HG03558 (cell line): ENCODE results near the gene COPG1.
"Not testable (repeated sequence)": the region's sequence is repeated elsewhere in the genome, so short reads cannot be mapped to it uniquely, and the experiment has no call there.

Source experiments
- ATAC-seq: cut with Tn5 transposase; IDR thresholded peaks from one replicate; pipeline ENCODE4 v1.9.1; 2021; ENCODE audit warnings: moderate number of reproducible peaks; ENCODE audit not compliant: unreplicated experiment; ENCODE audit errors: extremely low read depth

COPG1 gene, protein sequence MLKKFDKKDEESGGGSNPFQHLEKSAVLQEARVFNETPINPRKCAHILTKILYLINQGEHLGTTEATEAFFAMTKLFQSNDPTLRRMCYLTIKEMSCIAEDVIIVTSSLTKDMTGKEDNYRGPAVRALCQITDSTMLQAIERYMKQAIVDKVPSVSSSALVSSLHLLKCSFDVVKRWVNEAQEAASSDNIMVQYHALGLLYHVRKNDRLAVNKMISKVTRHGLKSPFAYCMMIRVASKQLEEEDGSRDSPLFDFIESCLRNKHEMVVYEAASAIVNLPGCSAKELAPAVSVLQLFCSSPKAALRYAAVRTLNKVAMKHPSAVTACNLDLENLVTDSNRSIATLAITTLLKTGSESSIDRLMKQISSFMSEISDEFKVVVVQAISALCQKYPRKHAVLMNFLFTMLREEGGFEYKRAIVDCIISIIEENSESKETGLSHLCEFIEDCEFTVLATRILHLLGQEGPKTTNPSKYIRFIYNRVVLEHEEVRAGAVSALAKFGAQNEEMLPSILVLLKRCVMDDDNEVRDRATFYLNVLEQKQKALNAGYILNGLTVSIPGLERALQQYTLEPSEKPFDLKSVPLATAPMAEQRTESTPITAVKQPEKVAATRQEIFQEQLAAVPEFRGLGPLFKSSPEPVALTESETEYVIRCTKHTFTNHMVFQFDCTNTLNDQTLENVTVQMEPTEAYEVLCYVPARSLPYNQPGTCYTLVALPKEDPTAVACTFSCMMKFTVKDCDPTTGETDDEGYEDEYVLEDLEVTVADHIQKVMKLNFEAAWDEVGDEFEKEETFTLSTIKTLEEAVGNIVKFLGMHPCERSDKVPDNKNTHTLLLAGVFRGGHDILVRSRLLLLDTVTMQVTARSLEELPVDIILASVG

DNA sequence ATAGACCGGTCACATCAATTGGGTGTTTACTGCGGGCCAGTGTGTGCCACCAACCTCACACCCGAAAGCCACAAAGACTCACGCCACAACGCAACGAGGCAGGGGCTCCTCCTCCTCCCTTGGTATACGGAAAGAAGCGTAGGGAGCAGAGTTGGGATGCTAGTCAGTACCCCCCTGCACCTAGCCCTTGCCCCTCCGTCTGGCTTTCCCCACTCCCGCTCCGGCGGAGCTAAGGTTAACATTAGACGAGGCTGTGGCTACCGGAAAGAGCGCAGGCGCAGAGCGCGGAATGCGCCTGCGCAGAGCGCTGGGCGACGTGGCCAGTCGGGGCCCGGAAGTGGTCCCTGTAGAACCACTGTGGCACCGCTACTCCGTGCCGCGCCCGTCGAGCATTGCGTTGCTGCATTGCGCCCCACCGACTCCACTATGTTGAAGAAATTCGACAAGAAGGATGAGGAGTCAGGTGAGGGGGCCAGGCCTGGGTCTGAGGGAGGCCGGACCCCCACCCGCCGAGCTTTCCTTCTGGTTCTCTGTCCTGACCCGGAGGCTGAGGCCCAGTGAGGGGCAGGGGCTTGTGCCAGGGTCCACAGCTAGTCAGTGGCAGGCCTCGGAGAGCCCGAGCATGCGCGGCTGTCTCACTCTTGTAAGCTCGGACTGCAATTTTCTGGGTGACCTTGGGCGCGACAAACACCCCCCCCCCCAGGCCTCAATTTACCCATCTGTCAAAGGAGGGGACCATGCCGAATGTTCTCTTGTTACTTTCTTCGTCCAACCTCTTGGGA lies at the start of gene COPG1:
Gene COPG1, plus strand, starts transcription at position 323 of the 782 bp plus-strand sequence. Its CDS starts 104 bp downstream, at position 427.
- peak; percentile 68 for ATAC-seq

- ATAC-seq, result no peak
Observed at GRCh38 chr3:129204473-129204872, 44.9 kb upstream of the COPG1 start.

DNA sequence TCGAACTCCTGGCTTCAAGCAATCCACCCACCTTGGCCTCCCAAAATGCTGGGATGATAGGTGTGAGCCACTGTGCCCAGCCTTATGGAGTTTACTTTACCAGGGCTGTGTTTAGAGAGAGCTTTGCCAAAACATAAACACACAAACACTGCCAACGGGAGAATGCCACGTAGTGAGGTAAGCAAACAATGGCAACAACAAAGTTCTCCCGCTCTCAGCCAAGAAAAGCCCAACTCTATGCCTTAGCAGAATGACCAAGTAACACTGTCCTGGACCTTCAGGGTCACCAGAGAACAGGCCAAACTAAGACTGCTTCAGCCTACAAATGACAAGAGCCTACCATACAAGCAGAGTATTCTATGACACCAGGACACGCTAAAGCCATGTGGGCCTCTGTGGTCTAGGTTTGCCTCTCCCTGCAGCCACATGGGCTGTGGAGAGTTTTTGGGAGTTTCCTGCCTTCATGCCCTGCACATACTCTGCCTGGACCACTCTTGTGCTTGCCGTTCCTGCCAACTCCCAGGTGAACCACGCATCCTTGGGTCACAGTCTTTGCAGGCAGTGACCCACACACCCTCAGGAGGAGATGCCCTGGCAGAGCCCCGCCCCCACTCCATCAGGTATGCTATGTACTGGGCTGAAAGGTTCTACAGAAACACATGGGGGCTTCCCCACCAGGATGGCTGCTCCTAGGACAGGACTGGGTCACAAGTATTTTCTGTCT lies 44.1 kb upstream of the COPG1 start:
- no peak for ATAC-seq

- ATAC-seq, result no peak
Observed at GRCh38 chr3:129207479-129207878, 41.9 kb upstream of the COPG1 start.

DNA sequence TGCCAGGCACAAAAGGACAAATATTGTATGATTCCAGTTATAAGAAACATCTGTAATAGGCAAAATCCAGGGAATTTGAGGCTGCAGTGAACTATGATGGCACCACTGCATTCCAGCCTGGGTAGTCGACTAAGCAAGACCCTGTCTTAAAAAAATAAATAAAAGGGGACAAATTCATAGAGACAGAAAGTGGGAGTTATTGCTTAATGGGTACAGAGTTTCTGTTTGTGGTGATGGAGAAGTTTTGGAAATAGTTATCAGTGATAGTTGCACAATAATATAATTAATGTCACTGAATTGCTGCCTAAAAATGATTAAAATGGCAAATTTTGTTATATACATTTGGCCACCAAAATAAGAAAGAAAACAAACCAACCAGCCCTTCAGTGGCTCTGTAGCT lies 38.1 kb upstream of the COPG1 start:
- ATAC-seq, result no peak

- ATAC-seq, result no peak
Observed at GRCh38 chr3:129211772-129212171, 37.6 kb upstream of the COPG1 start.

DNA sequence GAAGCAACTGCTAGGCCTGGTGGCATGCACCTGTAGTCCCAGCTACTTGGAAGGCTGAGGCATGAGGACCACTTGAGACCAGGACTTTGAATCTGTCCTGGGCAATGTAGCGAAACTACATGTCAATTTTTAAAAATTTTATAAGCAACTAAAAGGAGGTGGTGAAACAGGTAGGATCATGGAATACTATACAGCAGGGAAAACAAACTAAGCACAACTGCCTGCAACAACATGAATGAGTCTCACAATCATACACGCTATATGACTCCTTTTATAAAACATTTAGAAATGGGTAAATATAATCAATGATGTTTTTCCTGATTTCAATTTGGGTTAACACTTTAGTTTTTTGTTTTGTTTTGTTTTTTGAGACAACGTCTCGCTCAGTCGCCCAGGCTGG lies 36.2 kb upstream of the COPG1 start:
- no peak for ATAC-seq

DNA sequence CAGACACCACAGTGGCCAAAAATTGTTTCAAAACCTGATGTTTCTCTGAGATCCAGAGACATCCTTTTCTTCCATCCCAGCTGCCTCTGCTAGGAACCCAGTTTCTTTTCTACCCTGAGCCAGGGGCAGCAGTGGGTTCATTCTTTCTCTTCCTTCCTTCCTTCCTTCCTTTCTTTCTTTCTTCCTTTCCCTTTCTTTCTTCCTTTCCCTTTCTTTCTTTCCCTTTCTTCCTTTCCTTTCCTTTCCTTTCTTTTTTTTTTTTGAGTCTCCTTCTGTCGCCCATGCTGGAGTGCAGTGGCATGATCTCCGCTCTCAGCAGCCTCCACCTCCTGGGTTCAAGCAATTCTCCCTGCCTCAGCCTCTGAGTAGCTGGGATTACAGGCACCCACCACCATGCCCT lies 30.7 kb upstream of the COPG1 start:
- ATAC-seq, result no peak

GRCh38 chr3:129224387-129224786 lies 25.0 kb upstream of the COPG1 start:
- ATAC-seq, result not testable (repeated sequence)

- no peak for ATAC-seq
Observed at GRCh38 chr3:129224984-129225393, 24.4 kb upstream of the COPG1 start.

GRCh38 chr3:129226374-129226773 lies 23.0 kb upstream of the COPG1 start:
- ATAC-seq, result no peak

DNA sequence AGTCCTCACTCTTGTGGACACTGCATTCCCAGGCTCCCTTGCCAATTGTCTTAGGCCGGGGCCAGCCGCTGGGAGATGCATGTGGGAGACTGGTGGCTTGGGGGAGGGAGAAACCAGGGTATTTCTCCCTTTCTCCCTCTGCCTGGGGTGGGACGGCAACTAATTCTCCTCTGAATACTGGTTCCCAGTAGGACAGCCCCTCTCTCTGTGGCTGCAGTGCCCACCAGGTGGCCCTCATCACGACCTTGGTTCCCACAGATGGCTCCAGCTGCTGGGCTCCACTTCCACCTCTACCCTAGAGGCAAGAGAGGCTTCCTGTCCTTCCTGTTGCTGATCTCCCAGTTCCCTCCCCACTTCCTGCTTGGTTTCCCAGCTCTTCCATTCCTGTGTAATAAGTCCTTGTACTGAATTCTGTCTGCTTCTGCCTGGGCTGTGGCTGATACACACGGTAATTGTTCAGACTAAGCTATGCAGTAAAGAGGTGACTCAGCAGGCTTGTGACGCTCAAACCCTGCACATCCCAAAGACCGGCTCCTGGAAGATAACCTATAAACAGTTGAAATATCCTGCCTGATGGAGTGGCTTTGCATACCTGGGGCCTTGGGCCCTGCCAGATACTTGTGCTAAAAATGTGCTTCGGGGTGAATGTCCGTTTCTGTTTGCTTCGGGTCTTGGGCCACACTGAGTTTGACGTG lies 20.4 kb upstream of the COPG1 start:
- ATAC-seq, result no peak

- ATAC-seq, result no peak
Observed at GRCh38 chr3:129230311-129231019, 18.9 kb upstream of the COPG1 start.

DNA sequence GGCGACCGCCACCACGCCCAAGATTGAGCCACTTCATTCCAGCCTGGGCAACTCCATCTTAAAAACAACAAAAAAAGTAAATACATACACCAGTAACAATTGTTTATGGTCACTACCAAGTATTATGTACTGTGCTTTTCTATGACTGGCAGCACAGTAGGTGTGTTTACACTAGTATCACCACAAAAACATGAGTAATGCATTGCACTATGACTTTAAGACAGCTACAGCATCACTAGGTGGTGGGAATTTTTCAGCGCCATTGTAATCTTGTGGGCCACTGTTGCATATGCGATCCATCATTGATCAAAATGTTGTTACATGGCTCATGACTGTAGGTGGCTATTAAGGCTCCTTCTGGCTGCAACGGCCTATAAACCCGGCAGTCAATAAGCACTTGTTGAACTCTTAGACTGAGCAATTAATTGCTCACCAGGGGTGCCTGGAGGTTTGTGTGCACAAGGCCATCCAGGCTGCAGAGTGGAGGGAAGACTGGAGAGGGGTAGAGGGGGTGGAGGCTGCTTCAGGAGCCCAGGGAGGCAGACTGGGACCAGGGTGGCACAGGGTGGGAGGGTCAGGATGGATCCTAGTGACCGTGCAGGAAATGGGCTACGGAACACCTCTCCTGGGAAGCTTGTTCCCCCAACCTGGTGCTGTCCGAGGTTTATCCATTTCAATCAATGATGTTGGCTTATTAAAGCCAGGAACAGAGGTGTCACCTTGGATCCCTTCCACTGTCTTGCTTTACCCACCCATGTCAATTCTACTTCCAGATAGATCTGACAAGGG lies 17.9 kb upstream of the COPG1 start:
- no peak for ATAC-seq

DNA sequence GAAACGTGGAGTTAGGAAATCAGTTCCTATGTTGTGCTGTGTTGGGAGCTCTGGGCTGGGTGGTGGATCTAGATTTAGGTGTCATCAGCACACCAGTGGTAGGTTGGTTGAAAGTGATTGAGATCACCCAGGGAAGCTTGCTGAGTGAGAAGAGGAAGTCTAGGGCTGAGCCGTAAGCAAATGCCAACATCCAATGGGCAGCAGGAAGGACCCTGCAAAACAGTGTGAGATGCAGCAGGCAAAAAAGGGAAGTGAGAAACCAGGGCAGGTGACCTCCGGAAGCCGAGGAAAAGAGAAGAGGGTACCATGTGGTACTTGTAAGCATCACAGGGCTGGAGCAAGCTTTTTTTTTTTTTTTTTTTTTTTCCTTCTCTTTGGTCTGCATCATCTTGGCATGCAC lies 15.9 kb upstream of the COPG1 start:
- ATAC-seq, result peak; percentile 87

DNA sequence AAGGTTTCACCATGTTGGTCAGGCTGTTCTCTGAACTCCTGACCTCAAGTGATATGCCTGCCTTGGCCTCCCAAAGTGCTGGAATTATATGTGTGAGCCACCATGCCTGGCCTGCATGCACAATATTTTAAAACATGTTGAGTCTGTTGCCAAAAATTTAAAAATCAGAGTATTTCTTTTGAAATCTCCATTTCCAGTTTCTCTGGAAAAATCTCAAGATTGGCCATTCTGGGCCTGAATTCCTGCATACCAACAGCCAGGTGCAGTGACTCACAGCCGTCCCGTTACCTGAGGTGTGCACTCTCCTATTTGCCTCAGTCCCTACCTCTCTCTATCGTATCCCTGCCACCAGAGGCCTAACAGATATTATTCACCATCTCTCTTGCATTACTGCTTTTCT lies 15.0 kb upstream of the COPG1 start:
- ATAC-seq, result no peak

GRCh38 chr3:129235344-129235917 lies 14.0 kb upstream of the COPG1 start:
- ATAC-seq, result no peak
